Chondrocyte (in vitro differentiated cells): ENCODE results near the gene MAP6D1. TPM values are rescaled to one million over a fixed set of nuclear protein-coding genes. Genes with fewer than 3 reads are reported as not detected.

Experiments
- DNase-seq: peaks from one replicate; pipeline ENCODE4 v3.0.0; 2021; ENCODE audit warnings: mixed read lengths, low spot score
- H3K27ac Mint-ChIP-seq: one replicate; pipeline ENCODE4 v1.8.0; 2021; ENCODE audit warnings: mild to moderate bottlenecking, moderate library complexity, mixed read lengths; ENCODE audit not compliant: unreplicated experiment
- H3K27me3 Mint-ChIP-seq: 2 replicates; pipeline ENCODE4 v1.8.0; 2021; ENCODE audit warnings: low read depth, mixed read lengths
- H3K36me3 Mint-ChIP-seq: 2 replicates; pipeline ENCODE4 v1.8.0; 2021; ENCODE audit warnings: low read depth, mixed read lengths
- H3K4me1 Mint-ChIP-seq: 2 replicates; pipeline ENCODE4 v1.8.0; 2021; ENCODE audit warnings: low read depth, mild to moderate bottlenecking, mixed read lengths
- H3K4me3 Mint-ChIP-seq: one replicate; pipeline ENCODE4 v1.8.0; 2021; ENCODE audit warnings: mild to moderate bottlenecking, moderate library complexity, mixed read lengths; ENCODE audit not compliant: unreplicated experiment
- H3K9me3 Mint-ChIP-seq: 2 replicates; pipeline ENCODE4 v1.8.0; 2021; ENCODE audit warnings: low read depth, mixed read lengths
- CTCF ChIP-seq: fragments of 200-600 bp; sonication (generic); IDR thresholded peaks from 2 replicates; pipeline ENCODE4 v1.5.0; 2021; ENCODE audit warnings: antibody characterized with exemption, mild to moderate bottlenecking, moderate library complexity
- total RNA-seq: library from RNA; stranded (reverse); gene quantifications from 3 replicates; pipeline ENCODE4 v1.2.1, GENCODE V29; 2021

MAP6D1 gene
- total RNA-seq, 1 donor from 2014 or later: 8.3 TPM

GRCh38 chr3:183824761-183825455 is 469 bp downstream of the MAP6D1 start:
- H3K27ac Mint-ChIP-seq: peak overlapping the region; percentile 38
- peak; percentile 40 for TF ChIP-seq CTCF
- H3K4me1 Mint-ChIP-seq: peaks cover 15% of the 10 kb centered on the region
- H3K9me3 Mint-ChIP-seq: no peaks in the 10 kb centered on the region
- H3K36me3 Mint-ChIP-seq: no peaks in the 10 kb centered on the region
- no peak for DNase-seq
- peak overlapping the region; percentile 78 for H3K4me3 Mint-ChIP-seq
- no peaks in the 10 kb centered on the region for H3K27me3 Mint-ChIP-seq

GRCh38 chr3:183823963-183824362 is 1.4 kb downstream of the MAP6D1 start:
- H3K27me3 Mint-ChIP-seq: no peaks in the 10 kb centered on the region
- no peaks in the 10 kb centered on the region for H3K9me3 Mint-ChIP-seq
- peak overlapping the region; percentile 78 for H3K4me3 Mint-ChIP-seq
- H3K4me1 Mint-ChIP-seq: peaks cover 15% of the 10 kb centered on the region
- DNase-seq: no peak
- TF ChIP-seq CTCF: no peak
- H3K36me3 Mint-ChIP-seq: no peaks in the 10 kb centered on the region
- no peak overlapping the region for H3K27ac Mint-ChIP-seq

GRCh38 chr3:183822631-183823030 is 2.7 kb downstream of the MAP6D1 start:
- Mint-ChIP-seq H3K9me3 (no peaks in the 10 kb centered on the region), H3K27ac (peak overlapping the region; percentile 36), H3K36me3 (no peaks in the 10 kb centered on the region), H3K4me1 (peaks cover 15% of the 10 kb centered on the region), H3K4me3 (no peak overlapping the region), H3K27me3 (no peaks in the 10 kb centered on the region)
- no peak for DNase-seq
- no peak for TF ChIP-seq CTCF

- no peak for DNase-seq
- no peak for TF ChIP-seq CTCF
- Mint-ChIP-seq H3K9me3 (no peaks in the 10 kb centered on the region), H3K4me1 (peaks cover 11% of the 10 kb centered on the region), H3K27ac (no peak overlapping the region), H3K4me3 (no peak overlapping the region), H3K27me3 (no peaks in the 10 kb centered on the region), H3K36me3 (peaks cover 7% of the 10 kb centered on the region)
Measured at GRCh38 chr3:183819831-183820230, 5.5 kb downstream of the MAP6D1 start.

- H3K27me3 Mint-ChIP-seq: no peaks in the 10 kb centered on the region
- peaks cover 4% of the 10 kb centered on the region for H3K4me1 Mint-ChIP-seq
- no peak for DNase-seq
- TF ChIP-seq CTCF: no peak
- no peak overlapping the region for H3K4me3 Mint-ChIP-seq
- H3K27ac Mint-ChIP-seq: no peak overlapping the region
- H3K36me3 Mint-ChIP-seq: peaks cover 7% of the 10 kb centered on the region
- no peaks in the 10 kb centered on the region for H3K9me3 Mint-ChIP-seq
Measured at GRCh38 chr3:183818706-183819624, 6.4 kb downstream of the MAP6D1 start.
